NCI-H146 treated with DMSO at 0.1 percent for 48 hours (cell line): Measurements from ENCODE around the gene SEC14L6.
"Not testable (repeated sequence)": the region's sequence is repeated elsewhere in the genome, so short reads cannot be mapped to it uniquely, and the experiment has no call there.

Experiments
- DNase-seq: peaks from one replicate; lab custom pipeline; 2025; ENCODE audit not compliant: unreplicated experiment; lab: John Stamatoyannopoulos, UW

SEC14L6 gene

DNA sequence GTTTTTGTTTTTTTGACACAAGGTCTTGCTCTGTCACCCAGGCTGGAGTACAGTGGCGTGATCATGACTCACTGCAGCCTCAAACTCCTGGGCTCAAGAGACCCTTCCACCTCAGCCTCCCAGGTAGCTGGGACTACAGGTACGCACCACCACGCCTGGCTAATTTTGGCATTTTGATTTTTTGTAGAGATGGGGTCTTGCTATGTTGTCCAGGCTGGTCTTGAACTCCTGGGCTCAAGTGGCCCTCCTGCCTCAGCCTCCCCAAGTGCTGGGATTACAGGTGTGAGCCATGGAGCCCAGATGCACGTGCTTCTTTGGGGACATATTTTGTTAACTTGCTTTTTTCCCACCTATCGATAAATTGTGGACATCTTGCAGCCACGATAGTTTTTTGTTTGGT, 20.7 kb upstream of the SEC14L6 start:
- DNase-seq = not testable (repeated sequence)

DNA sequence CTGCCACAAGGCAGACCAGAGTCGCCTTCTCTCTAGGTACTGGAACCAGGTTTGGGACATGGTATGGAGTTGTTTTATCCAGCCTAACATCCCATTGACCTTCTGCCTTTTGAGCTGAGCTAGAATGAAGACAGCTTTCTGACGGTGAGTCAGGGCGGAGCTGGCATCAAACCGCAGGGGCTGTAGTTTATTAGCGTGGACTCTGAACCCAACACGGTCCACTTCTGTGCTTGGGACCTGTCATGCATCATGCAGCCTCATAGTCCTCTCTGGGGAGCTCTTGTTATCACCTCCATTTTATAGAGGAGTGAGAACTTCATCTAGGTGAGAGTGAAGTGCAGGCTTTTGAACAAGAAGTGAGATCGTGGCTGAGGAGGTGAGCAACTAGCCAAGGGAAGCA, 19.6 kb upstream of the SEC14L6 start:
- no peak for DNase-seq

DNA sequence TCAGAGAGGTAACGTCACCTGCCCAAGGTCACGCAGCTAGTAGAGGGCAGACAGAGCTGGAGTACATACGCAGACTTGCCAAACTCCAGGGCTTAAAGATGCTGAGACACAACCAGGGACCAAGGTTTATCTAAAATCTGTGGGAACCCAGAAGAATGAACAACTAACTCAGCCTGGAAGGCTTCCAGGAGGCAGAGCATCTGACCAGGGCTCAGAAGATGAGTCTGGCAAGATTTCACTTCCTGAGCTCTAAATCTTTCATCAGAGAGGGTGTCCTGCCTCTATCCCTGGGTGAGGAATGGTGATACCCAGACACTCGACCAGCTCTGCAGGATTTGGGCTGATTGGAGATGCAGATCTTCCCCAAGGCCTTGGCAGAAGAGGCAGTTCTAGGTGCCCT, 18.8 kb upstream of the SEC14L6 start:
- DNase-seq = no peak

DNA sequence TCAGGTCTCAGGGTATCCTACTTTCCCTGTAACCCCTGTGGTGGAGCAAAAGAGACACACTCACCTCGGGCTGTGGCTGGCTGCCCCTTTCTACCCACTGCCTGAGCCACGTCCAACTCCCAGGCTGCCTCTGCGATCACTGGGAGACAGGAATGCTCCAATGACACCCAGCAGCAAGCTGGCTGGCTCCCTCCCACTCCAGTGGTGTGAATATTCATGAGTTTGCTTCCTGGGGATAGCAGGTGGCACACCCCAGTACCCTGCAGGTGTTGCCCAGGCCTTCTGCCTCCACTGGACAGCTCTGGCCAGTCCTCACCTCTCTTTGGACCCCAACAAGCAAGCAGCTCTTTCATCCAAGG, 18.2 kb upstream of the SEC14L6 start:
- no peak for DNase-seq

- no peak for DNase-seq
These were observed 17.7 kb upstream of the SEC14L6 start for GRCh38 chr22:30564045-30564760.

- DNase-seq = no peak
These were observed 15.8 kb upstream of the SEC14L6 start for GRCh38 chr22:30562366-30562765.

GRCh38 chr22:30561402-30562189, 15.1 kb upstream of the SEC14L6 start:
- no peak for DNase-seq

- not testable (repeated sequence) for DNase-seq
These were observed 14.2 kb upstream of the SEC14L6 start for GRCh38 chr22:30560643-30561202.

- no peak for DNase-seq
These were observed 13.3 kb upstream of the SEC14L6 start for GRCh38 chr22:30559889-30560288.

DNA sequence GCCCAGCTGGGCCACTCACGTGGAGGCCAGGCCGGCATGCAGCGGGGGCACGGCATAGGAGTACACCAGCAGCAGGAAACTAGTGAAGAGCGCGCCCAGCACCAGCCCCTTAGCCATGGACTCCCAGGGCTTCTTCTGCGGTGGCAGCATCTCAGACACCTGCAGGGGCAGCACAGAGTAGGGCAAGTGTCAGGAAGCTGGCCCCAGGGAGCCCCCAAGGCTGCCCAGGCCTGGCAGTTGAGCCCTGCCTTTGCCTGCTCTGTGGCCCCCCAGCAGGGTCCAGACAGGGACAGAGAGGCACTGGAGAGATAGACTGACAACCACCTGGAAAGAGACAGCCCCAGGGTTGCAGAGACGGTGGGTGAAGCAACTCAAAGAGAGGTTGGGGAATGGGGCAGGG, 10.7 kb upstream of the SEC14L6 start:
- no peak for DNase-seq

DNA sequence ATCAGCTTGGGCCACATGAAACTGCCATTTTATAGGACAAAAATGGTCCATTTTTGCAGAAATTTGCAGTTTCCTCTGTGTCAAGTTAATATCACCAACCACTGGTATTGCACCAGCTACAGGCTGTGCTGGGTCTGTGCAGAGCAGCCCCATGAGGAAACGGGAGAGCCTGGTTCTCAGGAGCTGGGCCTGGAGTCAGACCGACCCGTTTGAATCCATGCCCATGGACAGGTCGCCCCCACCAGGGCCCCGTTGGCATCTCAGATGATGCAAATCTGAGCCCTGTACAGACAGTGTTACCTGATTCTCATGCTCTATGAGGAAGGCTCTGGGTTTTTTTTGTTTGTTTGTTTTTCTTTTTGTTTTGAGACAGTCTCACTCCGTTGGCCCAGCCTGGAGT, 9.8 kb upstream of the SEC14L6 start:
- no peak for DNase-seq

DNA sequence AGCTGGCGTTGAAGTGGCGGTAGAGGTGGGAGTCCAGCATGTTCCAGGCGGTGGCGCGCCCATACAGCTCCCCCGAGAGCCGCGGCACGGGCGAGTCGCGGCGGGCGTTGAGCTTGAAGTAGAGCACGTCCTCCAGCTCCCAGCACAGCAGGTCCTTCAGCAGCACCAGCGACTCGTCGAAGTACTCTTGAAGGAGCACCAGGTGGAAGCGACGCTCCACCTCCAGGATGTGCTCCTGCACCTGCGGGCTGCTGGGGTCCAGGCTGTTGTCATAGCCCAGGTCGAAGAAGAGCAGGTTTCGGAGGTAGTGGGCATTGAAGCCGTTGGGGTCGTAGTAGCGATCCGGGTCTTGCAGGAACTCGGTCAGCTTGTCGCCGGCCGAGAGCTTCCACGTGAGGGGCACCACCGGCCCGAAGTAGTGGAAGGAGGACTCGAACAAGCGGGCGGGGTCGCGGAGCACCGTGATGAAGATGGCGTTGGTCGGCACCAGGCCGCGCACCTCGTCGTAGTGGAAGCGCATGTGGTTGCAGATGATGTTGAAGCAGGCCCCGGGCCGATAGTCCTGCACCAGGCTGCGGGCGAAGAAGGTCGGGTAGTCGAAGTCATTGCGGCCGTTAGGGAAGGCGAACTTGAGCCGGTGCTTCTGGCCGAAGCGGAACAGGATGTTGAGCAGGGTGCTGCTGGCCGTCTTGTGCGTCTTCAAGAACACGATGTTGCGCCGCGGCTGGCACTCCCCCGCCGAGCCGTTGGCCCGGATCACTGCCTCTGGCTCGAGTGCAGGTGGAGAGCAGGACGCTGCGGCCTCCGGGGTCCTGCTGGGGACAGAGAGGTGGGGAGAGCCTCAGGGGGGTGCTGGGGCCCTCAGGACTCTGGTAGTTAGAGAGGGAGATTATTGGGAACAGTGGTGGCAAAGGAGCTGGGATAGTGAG, 9.0 kb upstream of the SEC14L6 start:
- no peak for DNase-seq

GRCh38 chr22:30553971-30554370, 7.4 kb upstream of the SEC14L6 start:
- DNase-seq = no peak

GRCh38 chr22:30552719-30553118, 6.2 kb upstream of the SEC14L6 start:
- DNase-seq = no peak

DNA sequence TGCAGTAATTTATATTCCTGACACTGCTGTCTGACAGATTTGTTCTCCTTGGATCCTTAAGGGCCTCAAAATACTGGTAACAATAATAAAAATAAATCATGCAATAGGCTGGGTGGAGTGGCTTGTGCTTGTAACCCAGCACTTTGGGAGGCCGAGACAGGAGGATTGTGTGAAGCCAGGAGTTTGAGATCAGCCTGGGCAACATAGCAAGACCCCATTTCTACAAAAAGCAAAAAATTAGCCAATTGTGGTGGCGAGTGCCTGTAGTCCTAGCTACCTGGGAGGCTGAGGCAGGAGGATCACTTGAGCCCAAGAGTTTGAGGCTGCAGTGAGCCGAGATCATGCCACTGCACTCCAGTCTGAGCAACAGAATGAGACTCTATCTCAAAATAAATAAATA, 5.3 kb upstream of the SEC14L6 start:
- DNase-seq = not testable (repeated sequence)

GRCh38 chr22:30547188-30547587, 647 bp upstream of the SEC14L6 start:
- no peak for DNase-seq

- DNase-seq = no peak
These were observed 3.7 kb downstream of the SEC14L6 start for GRCh38 chr22:30542811-30543188.

DNA sequence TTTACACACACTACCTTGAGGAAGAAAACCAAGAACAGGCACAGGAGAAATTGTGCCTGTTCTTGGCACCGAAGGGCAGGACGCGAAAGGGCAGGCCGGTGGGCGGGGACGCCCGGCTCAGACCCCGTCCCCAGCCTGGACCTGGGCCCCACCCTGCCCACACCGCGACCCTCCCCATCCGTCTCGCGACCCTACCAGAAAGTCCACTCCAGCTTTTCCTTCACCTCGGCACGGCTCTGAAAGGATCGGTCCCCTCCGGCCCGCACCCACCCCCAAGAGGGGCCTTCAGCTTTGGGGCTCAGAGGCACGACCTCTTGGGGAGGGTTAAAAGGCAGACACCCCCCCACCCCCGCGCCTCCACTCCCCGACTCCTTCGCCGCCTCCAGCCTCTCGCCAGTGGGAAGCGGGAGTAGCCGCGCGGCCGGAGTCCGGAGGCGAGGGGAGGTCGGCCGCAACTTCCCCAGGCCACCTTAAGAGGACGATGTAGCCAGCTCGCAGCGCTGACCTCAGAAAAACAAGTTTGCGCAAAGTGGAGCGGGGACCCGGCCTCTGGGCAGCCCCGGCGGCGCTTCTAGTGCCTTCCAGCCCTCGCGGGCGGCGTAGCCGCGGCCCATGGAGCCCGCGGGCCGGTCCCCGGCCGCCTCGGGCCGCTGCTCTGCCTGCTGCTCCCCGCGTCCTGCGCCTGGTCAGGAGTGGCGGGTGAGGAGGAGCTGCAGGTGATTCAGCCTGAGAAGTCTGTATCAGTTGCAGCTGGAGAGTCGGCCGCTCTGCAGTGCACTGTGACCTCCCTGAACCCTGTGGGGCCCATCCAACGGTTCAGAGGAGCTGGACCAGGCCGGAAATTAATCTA, 4.4 kb downstream of the SEC14L6 start:
- no peak for DNase-seq

- DNase-seq = not testable (repeated sequence)
These were observed 5.0 kb downstream of the SEC14L6 start for GRCh38 chr22:30541511-30541910.

DNA sequence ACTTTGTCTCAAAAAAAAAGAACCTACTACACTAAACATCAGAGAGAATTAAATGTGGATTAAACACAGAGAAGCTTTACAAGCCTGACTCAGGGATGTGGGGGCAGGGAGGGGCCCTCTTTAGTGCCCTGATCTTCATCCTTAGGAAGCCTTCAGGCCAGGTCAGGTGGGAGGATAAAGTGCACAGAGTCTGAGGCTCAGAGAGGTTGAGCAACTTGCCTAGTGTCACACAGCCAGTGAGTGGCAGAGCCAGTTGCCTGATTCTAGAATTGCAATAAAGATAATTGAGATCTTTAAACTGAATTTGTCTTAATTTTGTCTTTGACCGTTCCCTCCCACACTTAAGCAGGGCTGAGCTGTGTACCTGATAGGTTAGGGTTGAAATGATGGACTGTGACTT, 7.2 kb downstream of the SEC14L6 start:
- DNase-seq = no peak
